ENCODE measurements around the gene NR6A1.

Gene NR6A1

GRCh38 chr9:124511891-124512805, 259.0 kb downstream of the NR6A1 start:
- no peak for TF ChIP-seq ZNF274 (IDR thresholded peaks at IDR 0.05; ENCODE audit: low read depth, low read length)
- no peak overlapping the region for H3K4me3 ChIP-seq (ENCODE audit: low read length)

GRCh38 chr9:124511426-124511840, 259.7 kb downstream of the NR6A1 start:
- TF ChIP-seq ZNF274 (IDR thresholded peaks at IDR 0.05; ENCODE audit: low read depth, low read length): no peak
- H3K4me3 ChIP-seq (ENCODE audit: low read length): no peak overlapping the region

- no peak overlapping the region for H3K4me3 ChIP-seq (ENCODE audit: low read length)
- TF ChIP-seq ZNF274 (IDR thresholded peaks at IDR 0.05; ENCODE audit: low read depth, low read length): no peak
These were observed 260.3 kb downstream of the NR6A1 start for GRCh38 chr9:124510650-124511425.

GRCh38 chr9:124507880-124508423, 263.2 kb downstream of the NR6A1 start:
- no peak for TF ChIP-seq ZNF274 (IDR thresholded peaks at IDR 0.05; ENCODE audit: low read depth, low read length)
- no peak overlapping the region for H3K4me3 ChIP-seq (ENCODE audit: low read length)

GRCh38 chr9:124506931-124507879, 263.9 kb downstream of the NR6A1 start, which contains the start of gene NR5A1:
TSS of gene NR5A1 (minus strand) at chr9:124507399. CDS start at chr9:124503395, 4,004 bp downstream.
- H3K4me3 ChIP-seq (ENCODE audit: low read length): no peak within 1 kb of the TSS
- TF ChIP-seq ZNF274 (IDR thresholded peaks at IDR 0.05; ENCODE audit: low read depth, low read length): no peak

- TF ChIP-seq ZNF274 (IDR thresholded peaks at IDR 0.05; ENCODE audit: low read depth, low read length): no peak
These were observed 264.7 kb downstream of the NR6A1 start for GRCh38 chr9:124506433-124506832.

GRCh38 chr9:124505901-124506346, 265.2 kb downstream of the NR6A1 start:
- TF ChIP-seq ZNF274 (IDR thresholded peaks at IDR 0.05; ENCODE audit: low read depth, low read length): no peak
- no peak overlapping the region for H3K4me3 ChIP-seq (ENCODE audit: low read length)

More at GRCh38 chr9:124506433-124506832, 264.7 kb downstream of the NR6A1 start:
- H3K4me3 ChIP-seq (ENCODE audit: low read length): no peak overlapping the region

- no peak for TF ChIP-seq ZNF274 (IDR thresholded peaks at IDR 0.05; ENCODE audit: low read depth, low read length)
- no peak overlapping the region for H3K4me3 ChIP-seq (ENCODE audit: low read length)
These were observed 265.9 kb downstream of the NR6A1 start for GRCh38 chr9:124505006-124505900.

- TF ChIP-seq ZNF274 (IDR thresholded peaks at IDR 0.05; ENCODE audit: low read depth, low read length): no peak
- no peak overlapping the region; the same call in 1 of the 2 replicates for H3K4me3 ChIP-seq (ENCODE audit: low read length)
These were observed 266.5 kb downstream of the NR6A1 start for GRCh38 chr9:124504530-124505005.

GRCh38 chr9:124503713-124504529, 267.2 kb downstream of the NR6A1 start:
- no peak overlapping the region; the same call in 1 of the 2 replicates for H3K4me3 ChIP-seq (ENCODE audit: low read length)
- TF ChIP-seq ZNF274 (IDR thresholded peaks at IDR 0.05; ENCODE audit: low read depth, low read length): no peak

All from GM08714 (cell line).